Pancreas (tissue), 10 donors: ENCODE measurements around the gene KCNK7. TPM values are rescaled to one million over a fixed set of nuclear protein-coding genes. Genes with fewer than 3 reads are reported as not detected.

Source experiments
- ATAC-seq, 4 donors: fragments of 200-7000 bp; cut with Tn5 transposase; one replicate each; pipeline versions ENCODE4 v1.8.0 to v1.9.1; 2020; ENCODE audit warnings: mild to moderate bottlenecking in 4 of 4, moderate library complexity in 4 of 4
- DNase-seq, 6 donors: peaks; one replicate each; pipeline ENCODE4 v3.0.0-alpha.2; 2020
- FAIRE-seq: peaks from 2 replicates; lab custom pipeline; 2012; peaks lifted over from hg19 to GRCh38; lab: Jason Lieb, UNC
- H3K27ac ChIP-seq, 4 donors: fragments of 200-600 bp; sonication (generic); 1 replicate in 3 of 4; 2 replicates in 1 of 4; pipeline versions ENCODE4 v1.5.0 to v1.8.0; 2020
- H3K27me3 ChIP-seq, 4 donors: fragments of 200-600 bp; one replicate each; pipeline ENCODE4 v1.8.0; 2021
- H3K36me3 ChIP-seq, 3 donors: fragments of 200-600 bp; sonication (generic) in 1 of 3; one replicate each; pipeline versions ENCODE4 v1.5.0 to v1.8.0; 2020 to 2021
- H3K4me1 ChIP-seq, 3 donors: fragments of 200-600 bp; one replicate each; pipeline ENCODE4 v1.8.0; 2021
- H3K4me3 ChIP-seq, 4 donors: fragments of 200-600 bp; sonication (generic) in 2 of 4; one replicate each; pipeline versions ENCODE4 v1.5.0 to v1.8.0; 2020 to 2021
- H3K9me3 ChIP-seq, 4 donors: fragments of 200-600 bp; one replicate each; pipeline ENCODE4 v1.8.0; 2021
- WGBS, 2 donors: extraction: QIAGEN DNeasy Blood & Tissue Kit; methylation state at CpG; one replicate each; pipeline ENCODE4 v1.1.7; 2013; 5-methylcytosine and 5-hydroxymethylcytosine counted together
- intact Hi-C, 3 donors: fragments of 100-400 bp; cut with DNase I; formaldehyde crosslinking; loops; one replicate each; pipeline versions ENCODE4 v1.11.1 to v1.14.2; 2022
- polyA plus RNA-seq, 2 donors: library from polyadenylated mRNA; stranded (reverse); fragments of 200-250 nt; gene quantifications; one replicate each; pipeline ENCODE4 v1.2.3, GENCODE V29; 2013
- total RNA-seq, 6 donors: library from RNA; stranded (reverse); fragmentation: NEBNext Ultra II Directional in 4 of 6; extraction: Animal tissue kit (Norgen Biotek cat#: 25700) in 4 of 6; gene quantifications; one replicate each; pipeline versions ENCODE4 v1.2.1 to v1.2.4, GENCODE V29; 2021 to 2023
- TF ChIP-seq, protein P1 (sequence below), 4 donors: fragments of 200-600 bp; sonication (generic) in 3 of 4; IDR thresholded peaks; one replicate each; pipeline versions ENCODE4 v1.5.0 to v1.8.0; 2021; ENCODE audit warnings: antibody characterized with exemption in 4 of 4
- donor health status: healthy with polysubstance abuse.
- donor health status: DM: no; HTN: no; CAD: no; lungs with moderate emphysema.
- donor health status: DM: no; HTN: no; CAD: no.
- donor health status: control.
- donor health status: control.
- donor health status: Bipolar disorder and iron deficiency.
- donor health status: DM: yes; HTN: yes; CAD: no.
- donor health status: DM: no; HTN: no; CAD: no.
- donor health status: DM: no; HTN: no; CAD: no.
- donor health status: DM: yes; HTN: yes; CAD: no.

The KCNK7 gene
- total and polyA plus RNA-seq, 8 donors = 0.19 to 1.6 (median 0.84) TPM; not detected in 3

DNA sequence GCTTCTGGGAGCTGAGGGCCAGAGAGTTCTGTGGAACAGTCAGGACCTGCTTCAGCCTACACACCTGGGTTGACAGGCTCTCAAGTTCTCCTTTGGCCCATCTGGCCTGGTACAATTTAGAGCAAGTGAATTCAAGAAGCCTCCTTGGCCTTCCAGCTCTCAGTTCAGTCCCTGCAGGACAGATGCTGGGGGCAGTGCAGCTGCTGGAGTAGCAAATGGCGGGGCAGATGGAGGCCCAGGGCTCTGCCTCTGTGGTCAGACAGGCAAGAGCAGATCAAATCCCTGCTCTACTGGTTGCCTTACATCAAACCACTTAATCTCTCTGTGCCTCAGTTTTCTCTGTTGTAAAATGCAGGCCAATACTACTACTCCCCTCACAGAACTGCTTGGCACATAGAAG, 8.7 kb upstream of the KCNK7 start:
- DNase-seq (no peak), ATAC-seq (no peak), FAIRE-seq (no peak)
- H3K36me3 ChIP-seq = peaks cover 0 to 33% (median 15%) of the 10 kb centered on the region in 3 donors
- 100% methylated on average over 1 of the region's 1 CpG for WGBS, 2 donors
- no peak overlapping the region for H3K4me3 ChIP-seq
- no peaks in the 10 kb centered on the region for H3K9me3 ChIP-seq
- no peaks in the 10 kb centered on the region for H3K4me1 ChIP-seq
- TF ChIP-seq, protein P1, sequence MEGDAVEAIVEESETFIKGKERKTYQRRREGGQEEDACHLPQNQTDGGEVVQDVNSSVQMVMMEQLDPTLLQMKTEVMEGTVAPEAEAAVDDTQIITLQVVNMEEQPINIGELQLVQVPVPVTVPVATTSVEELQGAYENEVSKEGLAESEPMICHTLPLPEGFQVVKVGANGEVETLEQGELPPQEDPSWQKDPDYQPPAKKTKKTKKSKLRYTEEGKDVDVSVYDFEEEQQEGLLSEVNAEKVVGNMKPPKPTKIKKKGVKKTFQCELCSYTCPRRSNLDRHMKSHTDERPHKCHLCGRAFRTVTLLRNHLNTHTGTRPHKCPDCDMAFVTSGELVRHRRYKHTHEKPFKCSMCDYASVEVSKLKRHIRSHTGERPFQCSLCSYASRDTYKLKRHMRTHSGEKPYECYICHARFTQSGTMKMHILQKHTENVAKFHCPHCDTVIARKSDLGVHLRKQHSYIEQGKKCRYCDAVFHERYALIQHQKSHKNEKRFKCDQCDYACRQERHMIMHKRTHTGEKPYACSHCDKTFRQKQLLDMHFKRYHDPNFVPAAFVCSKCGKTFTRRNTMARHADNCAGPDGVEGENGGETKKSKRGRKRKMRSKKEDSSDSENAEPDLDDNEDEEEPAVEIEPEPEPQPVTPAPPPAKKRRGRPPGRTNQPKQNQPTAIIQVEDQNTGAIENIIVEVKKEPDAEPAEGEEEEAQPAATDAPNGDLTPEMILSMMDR (IDR thresholded peaks at IDR 0.05) = no peak
- intact Hi-C loops = no loop called here
- H3K27ac ChIP-seq = no peak overlapping the region
- no peaks in the 10 kb centered on the region for H3K27me3 ChIP-seq

DNA sequence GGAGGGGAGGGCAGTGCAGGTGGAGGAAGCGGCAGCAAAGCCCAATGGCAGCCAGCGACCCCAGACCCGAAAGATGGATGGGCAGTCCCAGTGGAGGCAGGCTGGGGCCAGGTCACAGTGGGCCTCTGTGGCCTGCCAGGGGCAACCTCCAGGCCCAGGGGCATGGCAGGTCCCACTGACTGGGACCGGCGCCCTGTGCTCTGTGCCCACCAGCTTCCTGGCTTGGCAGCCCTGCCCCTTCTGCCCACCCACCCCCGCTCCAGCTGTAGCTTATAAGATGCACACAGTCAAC, 4.3 kb upstream of the KCNK7 start:
- Histone ChIP-seq H3K27ac (no peak overlapping the region), H3K9me3 (no peaks in the 10 kb centered on the region), H3K36me3 (peaks cover 0 to 24% (median 11%) of the 10 kb centered on the region in 3 donors), H3K4me3 (no peak overlapping the region), H3K27me3 (no peaks in the 10 kb centered on the region), H3K4me1 (no peaks in the 10 kb centered on the region)
- TF ChIP-seq, protein P1 (IDR thresholded peaks at IDR 0.05) = no peak
- intact Hi-C loops = no loop called here
- DNase-seq (peak in 1 of 6 donors; percentile 60), FAIRE-seq (no peak), ATAC-seq (no peak)
- 95 to 97% methylated on average over 5 to 6 of the region's 6 CpGs for WGBS, 2 donors

DNA sequence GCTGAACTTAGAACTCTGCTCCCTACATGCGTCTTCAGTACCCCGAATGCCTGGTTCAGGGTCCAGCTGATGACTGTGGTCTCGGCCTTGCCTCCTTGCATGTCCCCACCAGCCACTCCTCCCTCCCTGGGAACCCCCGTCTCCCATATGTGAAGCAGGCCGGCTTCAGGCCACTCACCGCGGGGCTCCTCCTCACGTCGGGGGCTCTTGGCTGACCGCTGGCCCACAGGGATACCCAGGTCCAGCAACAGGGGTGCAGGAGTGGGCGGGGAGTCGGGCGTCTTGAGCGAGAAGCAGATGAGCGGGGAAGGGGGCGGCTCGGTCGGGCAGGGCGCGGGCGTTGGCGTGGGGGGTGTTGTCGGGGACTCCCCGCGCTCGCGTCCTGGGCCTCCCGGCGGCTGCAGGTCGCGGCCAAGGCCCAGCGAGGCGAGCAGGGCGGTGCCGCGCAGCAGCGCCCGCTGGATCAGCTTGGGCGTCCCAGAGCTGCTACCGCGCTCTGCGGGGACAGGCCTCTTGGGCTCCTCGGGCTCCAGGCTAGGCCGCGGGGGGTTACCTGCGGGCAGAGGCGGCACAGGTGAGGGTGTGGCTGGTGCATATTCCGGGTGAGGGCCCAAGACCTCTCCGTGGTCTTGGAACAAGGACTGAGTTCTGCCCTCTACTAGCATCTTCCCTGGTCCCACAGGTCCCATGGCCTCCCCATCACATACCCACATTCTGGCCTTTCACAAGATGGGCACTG, 3.8 kb upstream of the KCNK7 start:
- FAIRE-seq (no peak), ATAC-seq (no peak), DNase-seq (peak in 2 of 6 donors; percentile 37 to 69)
- H3K27me3 ChIP-seq = no peaks in the 10 kb centered on the region
- no peak overlapping the region for H3K4me3 ChIP-seq
- no peaks in the 10 kb centered on the region for H3K9me3 ChIP-seq
- no peak overlapping the region for H3K27ac ChIP-seq
- no peaks in the 10 kb centered on the region for H3K4me1 ChIP-seq
- TF ChIP-seq, protein P1 (IDR thresholded peaks at IDR 0.05) = no peak
- H3K36me3 ChIP-seq = peaks cover 0 to 19% (median 10%) of the 10 kb centered on the region in 3 donors
- intact Hi-C loops = no loop called here
- WGBS, 2 donors = 88 to 91% methylated on average over 46 to 49 of the region's 49 CpGs

DNA sequence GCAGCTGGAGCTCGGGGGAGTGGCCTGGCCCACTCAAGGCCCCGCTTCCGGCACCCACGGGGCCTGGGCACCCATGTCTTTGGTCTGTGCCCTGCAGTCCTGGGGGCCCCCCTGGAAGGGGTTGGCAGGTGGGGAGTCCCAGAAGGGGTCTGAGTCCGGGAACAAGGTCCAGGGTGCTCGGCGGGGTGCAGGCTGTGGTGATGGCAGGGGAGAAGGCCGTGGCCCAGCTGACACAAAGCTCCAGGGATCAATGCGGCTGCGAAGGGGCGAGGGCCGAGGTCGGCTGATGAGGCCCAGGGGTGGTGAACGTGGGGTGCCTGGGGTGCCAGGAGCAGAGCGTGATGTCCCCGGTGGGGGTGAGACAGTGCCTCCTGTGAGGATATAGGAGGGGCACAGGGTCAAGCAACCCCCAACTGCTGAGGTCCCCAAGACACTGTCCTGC, 2.7 kb upstream of the KCNK7 start:
- intact Hi-C loops = no loop called here
- TF ChIP-seq, protein P1 (IDR thresholded peaks at IDR 0.05) = no peak
- H3K27me3 ChIP-seq = no peaks in the 10 kb centered on the region
- H3K4me1 ChIP-seq = no peaks in the 10 kb centered on the region
- 91 to 94% methylated on average over 16 of the region's 16 CpGs for WGBS, 2 donors
- peak in 1 of 4 donors; percentile 7 for ATAC-seq
- peak in 2 of 6 donors; percentile 29 to 73 for DNase-seq
- FAIRE-seq = no peak
- H3K9me3 ChIP-seq = no peaks in the 10 kb centered on the region
- no peak overlapping the region for H3K27ac ChIP-seq
- H3K36me3 ChIP-seq = peaks cover 0 to 16% (median 7%) of the 10 kb centered on the region in 3 donors
- H3K4me3 ChIP-seq = no peak overlapping the region

DNA sequence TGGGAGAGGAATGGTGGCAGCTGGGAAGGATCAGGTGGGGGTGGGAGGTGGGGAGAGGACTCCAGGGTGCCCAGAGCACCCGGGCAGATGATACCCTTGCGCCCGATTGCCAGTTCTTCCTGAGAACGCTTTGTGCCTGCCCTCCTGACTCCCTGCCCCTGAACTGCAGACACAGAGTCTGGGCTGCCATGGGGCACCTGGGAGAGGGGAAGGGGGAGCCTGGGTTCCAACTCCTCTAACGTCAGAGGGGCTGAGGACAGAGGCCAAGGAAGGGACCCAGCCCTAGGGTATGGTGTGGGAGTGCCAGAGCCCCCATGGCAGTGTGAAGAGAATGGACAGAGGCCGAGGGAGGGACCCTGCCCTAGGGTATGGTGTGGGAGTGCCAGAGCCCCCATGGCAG, 920 bp upstream of the KCNK7 start:
- Histone ChIP-seq H3K9me3 (no peaks in the 10 kb centered on the region), H3K4me1 (no peaks in the 10 kb centered on the region), H3K27me3 (no peaks in the 10 kb centered on the region), H3K27ac (no peak overlapping the region), H3K36me3 (peaks cover 0 to 16% (median 5%) of the 10 kb centered on the region in 3 donors), H3K4me3 (no peak overlapping the region)
- no peak for ATAC-seq
- no peak for FAIRE-seq
- TF ChIP-seq, protein P1 (IDR thresholded peaks at IDR 0.05) = no peak
- WGBS, 2 donors = 75 to 82% methylated on average over 6 of the region's 6 CpGs
- DNase-seq = peak in 1 of 6 donors; percentile 18
- intact Hi-C loops = no loop called here
